Trophoblast cell (in vitro differentiated cells and primary cell): ENCODE measurements around the gene SLC24A2.

Experiments
- DNase-seq, 2 donors: peaks; one replicate each; pipeline ENCODE4 v3.0.0-alpha.2; 2016
- H2AFZ ChIP-seq: 2 replicates; pipeline ENCODE4 v1.6.1; 2013; ENCODE audit warnings: low read length, moderate library complexity, mild to moderate bottlenecking; ENCODE audit not compliant: insufficient read depth, poor library complexity
- H2AK5ac ChIP-seq: 2 replicates; pipeline ENCODE4 v1.6.1; 2013; ENCODE audit warnings: mild to moderate bottlenecking, low read length
- H2BK120ac ChIP-seq: 2 replicates; pipeline ENCODE4 v1.6.1; 2013; ENCODE audit warnings: low read length, mild to moderate bottlenecking, moderate library complexity; ENCODE audit not compliant: insufficient read depth, poor library complexity
- H2BK12ac ChIP-seq: 2 replicates; pipeline ENCODE4 v1.6.1; 2013; ENCODE audit warnings: mild to moderate bottlenecking, low read length, moderate library complexity
- H2BK5ac ChIP-seq: 2 replicates; pipeline ENCODE4 v1.6.1; 2013; ENCODE audit warnings: low read length, low read depth, moderate library complexity, mild to moderate bottlenecking; ENCODE audit not compliant: poor library complexity
- H3K14ac ChIP-seq: 2 replicates; pipeline ENCODE4 v1.6.1; 2013; ENCODE audit warnings: mild to moderate bottlenecking, low read length
- H3K18ac ChIP-seq: 2 replicates; pipeline ENCODE4 v1.6.1; 2013; ENCODE audit warnings: mild to moderate bottlenecking, low read length
- H3K23ac ChIP-seq: 2 replicates; pipeline ENCODE4 v1.6.1; 2013; ENCODE audit warnings: low read length
- H3K27ac ChIP-seq: 2 replicates; pipeline ENCODE4 v1.5.1; 2013; ENCODE audit warnings: low read depth, mild to moderate bottlenecking, inconsistent platforms, low read length, moderate library complexity
- H3K27me3 ChIP-seq: 2 replicates; pipeline ENCODE4 v1.6.1; 2013; ENCODE audit warnings: inconsistent platforms, mild to moderate bottlenecking, low read length, moderate library complexity; ENCODE audit not compliant: insufficient read depth
- H3K36me3 ChIP-seq, 2 experiments: 1 replicate in 1 of 2; 2 replicates in 1 of 2; pipeline ENCODE4 v1.6.1; 2013; ENCODE audit warnings: low read length in 2 of 2, mild to moderate bottlenecking in 2 of 2, moderate library complexity in 1 of 2; ENCODE audit not compliant: insufficient read depth in 2 of 2, control insufficient read depth in 1 of 2
- H3K4ac ChIP-seq: 2 replicates; pipeline ENCODE4 v1.6.1; 2013; ENCODE audit warnings: low read depth, mild to moderate bottlenecking, low read length, moderate library complexity
- H3K4me1 ChIP-seq, 2 experiments: 1 replicate in 1 of 2; 2 replicates in 1 of 2; pipeline ENCODE4 v1.6.1; 2013; ENCODE audit warnings: low read length in 2 of 2, mild to moderate bottlenecking in 2 of 2, moderate library complexity in 1 of 2; ENCODE audit not compliant: insufficient read depth in 2 of 2, control insufficient read depth in 1 of 2
- H3K4me2 ChIP-seq: 2 replicates; pipeline ENCODE4 v1.6.1; 2013; ENCODE audit warnings: inconsistent platforms, mild to moderate bottlenecking, low read length, moderate library complexity
- H3K4me3 ChIP-seq: 2 replicates; pipeline ENCODE4 v1.5.1; 2013; ENCODE audit warnings: mild to moderate bottlenecking, low read depth, low read length, inconsistent platforms
- H3K79me1 ChIP-seq: one replicate; pipeline ENCODE4 v1.6.1; 2013; ENCODE audit warnings: low read length
- H3K79me2 ChIP-seq: 2 replicates; pipeline ENCODE4 v1.6.1; 2013; ENCODE audit warnings: low read length, mild to moderate bottlenecking; ENCODE audit not compliant: control insufficient read depth, insufficient read depth, poor library complexity
- H3K9ac ChIP-seq: 2 replicates; pipeline ENCODE4 v1.6.1; 2013; ENCODE audit warnings: mild to moderate bottlenecking, low read length
- H3K9me3 ChIP-seq: 2 replicates; pipeline ENCODE4 v1.6.1; 2013; ENCODE audit warnings: low read depth, mild to moderate bottlenecking, control low read depth, inconsistent platforms, low read length; ENCODE audit not compliant: insufficient read depth
- H4K12ac ChIP-seq: 2 replicates; pipeline ENCODE4 v1.6.1; 2013; ENCODE audit warnings: low read depth, mild to moderate bottlenecking, low read length, moderate library complexity
- H4K8ac ChIP-seq: 2 replicates; pipeline ENCODE4 v1.6.1; 2013; ENCODE audit warnings: low read depth, mild to moderate bottlenecking, low read length, moderate library complexity
- H4K91ac ChIP-seq: one replicate; pipeline ENCODE4 v1.6.1; 2013; ENCODE audit warnings: low read depth, mild to moderate bottlenecking, low read length, moderate library complexity
- WGBS: extraction: QIAGEN DNeasy Blood & Tissue Kit; methylation state at CpG from one replicate; pipeline ENCODE4 v1.1.7; 2013; ENCODE audit warnings: missing lambda C conversion rate; ENCODE audit not compliant: insufficient read length, insufficient coverage; ENCODE audit errors: extremely low coverage; 5-methylcytosine and 5-hydroxymethylcytosine counted together

Gene SLC24A2

DNA sequence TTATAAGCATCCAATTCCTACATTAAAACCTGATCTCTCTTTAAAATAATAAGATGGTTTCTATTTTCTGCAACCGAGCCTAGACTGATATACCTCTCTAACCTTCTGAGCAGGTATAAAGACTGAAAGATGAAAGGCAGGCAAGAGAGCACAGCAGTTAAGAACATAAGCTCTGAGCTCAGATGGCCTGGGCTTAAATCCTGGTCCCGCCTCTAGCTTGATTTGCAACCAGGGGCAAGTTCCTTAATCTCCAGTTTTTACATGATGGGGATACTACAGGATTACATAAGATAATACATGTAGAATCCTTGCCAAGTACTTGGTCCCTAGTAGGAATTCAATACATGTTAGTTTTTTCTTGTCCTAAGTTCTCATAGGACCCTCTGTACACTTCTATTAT, 33.9 kb downstream of the SLC24A2 start:
- no peak overlapping the region for H2AK5ac ChIP-seq
- H2BK5ac ChIP-seq: no peak overlapping the region
- H4K12ac ChIP-seq: no peak overlapping the region
- H3K4ac ChIP-seq: no peak overlapping the region
- no peak overlapping the region for H2BK120ac ChIP-seq
- H3K9me3 ChIP-seq: no peaks in the 10 kb centered on the region
- no peak overlapping the region for H3K18ac ChIP-seq
- no peak overlapping the region for H2BK12ac ChIP-seq
- no peak overlapping the region for H3K27ac ChIP-seq
- no peaks in the 10 kb centered on the region for H3K27me3 ChIP-seq
- no peaks in the 10 kb centered on the region for H3K79me1 ChIP-seq
- no peak overlapping the region for H4K91ac ChIP-seq
- H2AFZ ChIP-seq: no peak overlapping the region
- no peak overlapping the region for H3K23ac ChIP-seq
- no peak overlapping the region for H3K14ac ChIP-seq
- no peaks in the 10 kb centered on the region for H3K36me3 ChIP-seq
- H3K9ac ChIP-seq: no peak overlapping the region
- no CpG with 5 or more reads among the region's 2 CpGs for WGBS
- H3K4me3 ChIP-seq: no peak overlapping the region
- no peaks in the 10 kb centered on the region for H3K79me2 ChIP-seq
- no peak overlapping the region for H3K4me2 ChIP-seq
- H3K4me1 ChIP-seq: no peaks in the 10 kb centered on the region
- H4K8ac ChIP-seq: no peak overlapping the region
- DNase-seq: no peak

GRCh38 chr9:19748278-19749126, 40.3 kb downstream of the SLC24A2 start:
- H2BK12ac ChIP-seq: no peak overlapping the region
- no peak overlapping the region for H2BK120ac ChIP-seq
- H3K9ac ChIP-seq: no peak overlapping the region
- no peak overlapping the region for H3K4me3 ChIP-seq
- no peaks in the 10 kb centered on the region for H3K27me3 ChIP-seq
- H3K79me2 ChIP-seq: no peaks in the 10 kb centered on the region
- H3K27ac ChIP-seq: no peak overlapping the region
- H3K4ac ChIP-seq: no peak overlapping the region
- DNase-seq: no peak
- H4K91ac ChIP-seq: no peak overlapping the region
- no peak overlapping the region for H3K4me2 ChIP-seq
- H2AFZ ChIP-seq: no peak overlapping the region
- H3K14ac ChIP-seq: no peak overlapping the region
- no peaks in the 10 kb centered on the region for H3K4me1 ChIP-seq
- no peaks in the 10 kb centered on the region for H3K36me3 ChIP-seq
- H4K12ac ChIP-seq: no peak overlapping the region
- no CpG with 5 or more reads among the region's 4 CpGs for WGBS
- H3K18ac ChIP-seq: no peak overlapping the region
- H2BK5ac ChIP-seq: no peak overlapping the region
- no peak overlapping the region for H3K23ac ChIP-seq
- H3K9me3 ChIP-seq: no peaks in the 10 kb centered on the region
- H4K8ac ChIP-seq: no peak overlapping the region
- H2AK5ac ChIP-seq: no peak overlapping the region
- H3K79me1 ChIP-seq: no peaks in the 10 kb centered on the region

- WGBS: no CpG with 5 or more reads among the region's 2 CpGs
- Histone ChIP-seq H3K23ac (no peak overlapping the region), H4K91ac (no peak overlapping the region), H3K4ac (no peak overlapping the region), H3K4me2 (no peak overlapping the region), H2BK12ac (no peak overlapping the region), H3K4me3 (no peak overlapping the region), H2BK5ac (no peak overlapping the region), H3K79me2 (no peaks in the 10 kb centered on the region), H4K12ac (no peak overlapping the region), H2BK120ac (no peak overlapping the region), H3K9ac (no peak overlapping the region), H3K79me1 (no peaks in the 10 kb centered on the region), H3K27me3 (no peaks in the 10 kb centered on the region), H3K18ac (no peak overlapping the region), H3K4me1 (no peaks in the 10 kb centered on the region), H3K27ac (no peak overlapping the region), H3K14ac (no peak overlapping the region), H3K9me3 (no peaks in the 10 kb centered on the region), H4K8ac (no peak overlapping the region), H3K36me3 (no peaks in the 10 kb centered on the region), H2AK5ac (no peak overlapping the region), H2AFZ (no peak overlapping the region)
- DNase-seq: no peak
These were observed 42.6 kb downstream of the SLC24A2 start for GRCh38 chr9:19746223-19746622.

- H3K14ac ChIP-seq: no peak overlapping the region
- H3K18ac ChIP-seq: no peak overlapping the region
- no peaks in the 10 kb centered on the region for H3K79me2 ChIP-seq
- no peak for DNase-seq
- no CpG with 5 or more reads among the region's 4 CpGs for WGBS
- H2AFZ ChIP-seq: no peak overlapping the region
- H2BK5ac ChIP-seq: no peak overlapping the region
- H3K4me2 ChIP-seq: no peak overlapping the region
- H3K36me3 ChIP-seq: no peaks in the 10 kb centered on the region
- no peaks in the 10 kb centered on the region for H3K27me3 ChIP-seq
- no peak overlapping the region for H3K4ac ChIP-seq
- no peaks in the 10 kb centered on the region for H3K9me3 ChIP-seq
- no peak overlapping the region for H2BK12ac ChIP-seq
- H2BK120ac ChIP-seq: no peak overlapping the region
- no peak overlapping the region for H3K4me3 ChIP-seq
- H3K4me1 ChIP-seq: no peaks in the 10 kb centered on the region
- H2AK5ac ChIP-seq: no peak overlapping the region
- no peak overlapping the region for H4K8ac ChIP-seq
- no peak overlapping the region for H3K23ac ChIP-seq
- H4K12ac ChIP-seq: no peak overlapping the region
- no peaks in the 10 kb centered on the region for H3K79me1 ChIP-seq
- no peak overlapping the region for H3K9ac ChIP-seq
- H3K27ac ChIP-seq: no peak overlapping the region
- no peak overlapping the region for H4K91ac ChIP-seq
These were observed 47.7 kb downstream of the SLC24A2 start for GRCh38 chr9:19741178-19741577.
